Endothelial cell of umbilical vein (primary cell): ENCODE results near the gene SFXN4. TPM values are rescaled to one million over a fixed set of nuclear protein-coding genes. Genes with fewer than 3 reads are reported as not detected.

Experiments
- BruUV-seq: library from RNA; stranded (reverse); fragments of 400-500 nt; replicated peaks from 2 replicates; lab custom pipeline; 2021; lab: Mats Ljungman, UMichigan
- CTCF ChIA-PET: fragments of 300-600, 350-600 bp; sonication (Branson Sonifier 250); formaldehyde crosslinking; loops from one replicate; lab custom pipeline; 2021; ENCODE audit warnings: antibody characterized with exemption, inconsistent platforms; lab: Charles Lee
- POLR2A ChIA-PET: fragments of 300-600, 350-600 bp; sonication (Branson Sonifier 250); formaldehyde crosslinking; loops from one replicate; lab custom pipeline; 2021; ENCODE audit warnings: antibody characterized with exemption, inconsistent platforms; lab: Charles Lee
- DNase-seq: peaks from one replicate; pipeline ENCODE4 v3.0.0-alpha.2; 2011; ENCODE audit warnings: low read depth, low spot score
- FAIRE-seq: peaks from 2 replicates; lab custom pipeline; 2011; peaks lifted over from hg19 to GRCh38; lab: Jason Lieb, UNC
- H2AFZ ChIP-seq: 2 replicates; pipeline ENCODE4 v1.6.0; 2012; ENCODE audit warnings: low read depth, low read length, control low read depth, inconsistent platforms
- H3K27ac ChIP-seq: 2 replicates; pipeline ENCODE4 v1.5.1; 2011; ENCODE audit warnings: low read depth, mild to moderate bottlenecking, control low read depth, low read length, moderate library complexity; ENCODE audit not compliant: insufficient read depth
- H3K27me3 ChIP-seq, 2 experiments: 2 replicates each; pipeline versions ENCODE4 v1.6.0 to v1.6.1; 2011; ENCODE audit warnings: low read length in 2 of 2, mixed read lengths in 1 of 2; ENCODE audit not compliant: control insufficient read depth in 2 of 2, insufficient read depth in 2 of 2
- H3K36me3 ChIP-seq, 2 experiments: 2 replicates in 1 of 2; 3 replicates in 1 of 2; pipeline ENCODE4 v1.5.1; 2011; ENCODE audit warnings: low read length in 2 of 2, mild to moderate bottlenecking in 1 of 2, moderate library complexity in 1 of 2; ENCODE audit not compliant: control insufficient read depth in 2 of 2, insufficient read depth in 2 of 2; ENCODE audit errors: extremely low read depth in 1 of 2
- H3K4me1 ChIP-seq: 3 replicates; pipeline ENCODE4 v1.5.1; 2011; ENCODE audit warnings: mild to moderate bottlenecking, low read length; ENCODE audit not compliant: control insufficient read depth, insufficient read depth; ENCODE audit errors: extremely low read depth
- H3K4me2 ChIP-seq: 2 replicates; pipeline ENCODE4 v1.6.1; 2011; ENCODE audit warnings: low read length, control low read depth, mixed read lengths; ENCODE audit not compliant: insufficient read depth
- H3K4me3 ChIP-seq, 3 experiments: fragments of 200-600 bp in 1 of 3; sonication (generic), shearing (Covaris generic) in 1 of 3; replicated peaks in 1 of 3; 2 replicates each; pipeline ENCODE4 v1.5.1; 2011 to 2016; ENCODE audit warnings: control low read depth in 3 of 3, low read length in 3 of 3, mild to moderate bottlenecking in 2 of 3, inconsistent platforms in 1 of 3, low read depth in 1 of 3, moderate library complexity in 1 of 3; ENCODE audit not compliant: insufficient read depth in 1 of 3
- H3K79me2 ChIP-seq: 2 replicates; pipeline ENCODE4 v1.6.0; 2012; ENCODE audit warnings: low read length, inconsistent platforms; ENCODE audit not compliant: control insufficient read depth, insufficient read depth
- H3K9ac ChIP-seq: replicated peaks from 2 replicates; pipeline ENCODE3; 2011; ENCODE audit warnings: low read length, control low read depth; ENCODE audit not compliant: insufficient read depth; ENCODE audit errors: extremely low read depth
- H3K9me1 ChIP-seq: replicated peaks from 3 replicates; pipeline ENCODE4 v1.6.0; 2011; ENCODE audit warnings: mild to moderate bottlenecking, low read length; ENCODE audit not compliant: control insufficient read depth, insufficient read depth; ENCODE audit errors: extremely low read depth
- H3K9me3 ChIP-seq: replicated peaks from 2 replicates; pipeline ENCODE4 v1.5.1; 2012; ENCODE audit warnings: low read length, inconsistent platforms; ENCODE audit not compliant: control insufficient read depth, insufficient read depth
- H4K20me1 ChIP-seq: replicated peaks from 2 replicates; pipeline ENCODE3; 2011; ENCODE audit warnings: mild to moderate bottlenecking, low read length; ENCODE audit not compliant: control insufficient read depth, insufficient read depth; ENCODE audit errors: extremely low read depth
- EZH2 ChIP-seq: IDR thresholded peaks from 2 replicates; pipeline ENCODE4 v1.6.1; 2012; ENCODE audit warnings: borderline replicate concordance, low read depth, mild to moderate bottlenecking, moderate library complexity, low read length, inconsistent platforms; ENCODE audit not compliant: severe bottlenecking
- FOS ChIP-seq: IDR thresholded peaks from 2 replicates; pipeline ENCODE4 v1.6.1; 2011; ENCODE audit warnings: mild to moderate bottlenecking, low read length, moderate library complexity, borderline replicate concordance; ENCODE audit not compliant: insufficient read depth
- GATA2 ChIP-seq: IDR thresholded peaks from 2 replicates; pipeline ENCODE4 v1.7.0; 2011; ENCODE audit warnings: low read depth, mild to moderate bottlenecking, moderate library complexity, mixed read lengths, low read length; ENCODE audit not compliant: insufficient read length, insufficient read depth
- JUN ChIP-seq: IDR thresholded peaks from 2 replicates; pipeline ENCODE4 v1.6.1; 2011; ENCODE audit warnings: borderline replicate concordance, low read depth; ENCODE audit not compliant: insufficient read length, insufficient read depth
- MYC ChIP-seq: IDR thresholded peaks from one replicate; pipeline ENCODE4 v1.6.1; 2011; ENCODE audit warnings: mild to moderate bottlenecking, low read depth, low read length
- POLR2A ChIP-seq: IDR thresholded peaks from 2 replicates; pipeline ENCODE4 v1.6.1; 2012; ENCODE audit warnings: low read depth, mild to moderate bottlenecking, control low read depth, low read length
- POLR2AphosphoS5 ChIP-seq: IDR thresholded peaks from 2 replicates; pipeline ENCODE4 v1.6.1; 2012; ENCODE audit warnings: low read depth, mild to moderate bottlenecking, control low read depth, low read length, moderate library complexity; ENCODE audit not compliant: insufficient read depth
- dilution Hi-C: fragments of 300-500 bp; cut with MboI; formaldehyde crosslinking; loops from one replicate; pipeline ENCODE4 v1.15.0; 2019; ENCODE audit warnings: low sequenced_read_pairs; ENCODE audit not compliant: extremely low pct_ligation_motif_present
- intact Hi-C: fragments of 100-400 bp; cut with micrococcal nuclease; formaldehyde crosslinking; loops from one replicate; pipeline ENCODE4 v1.10.0; 2022
- polyA plus RNA-seq, 4 experiments: library from polyadenylated mRNA; depleted of rRNA in 3 of 4; stranded (reverse) in 3 of 4; unstranded in 1 of 4; fragments of >200 nt; gene quantifications; 2 replicates each; pipeline versions ENCODE4 v1.2.1 to v1.2.3, GENCODE V29; 2011 to 2012; ENCODE audit warnings: missing spikeins in 1 of 4
- total RNA-seq: library from RNA; stranded (reverse); gene quantifications from 2 replicates; pipeline ENCODE4 v1.2.3, GENCODE V29; 2021
- TF ChIP-seq, protein P1 (sequence below), 2 donors: IDR thresholded peaks; 1 replicate in 1 of 2; 2 replicates in 1 of 2; pipeline ENCODE4 v1.5.1; 2011; ENCODE audit warnings: low read length in 2 of 2, mild to moderate bottlenecking in 2 of 2, moderate library complexity in 2 of 2, control low read depth in 1 of 2, inconsistent platforms in 1 of 2, low read depth in 1 of 2; ENCODE audit not compliant: insufficient read depth in 1 of 2; ENCODE audit errors: extremely low read depth in 1 of 2
- TF ChIP-seq, protein P2 (sequence below): IDR thresholded peaks from 2 replicates; pipeline ENCODE4 v1.6.1; 2011; ENCODE audit not compliant: insufficient read depth, insufficient read length

Gene SFXN4
- total and polyA plus RNA-seq, 2 donors (not counting 3 experiments of a cell fraction or from before 2014, with no cell fraction given), result 11.1 to 14.5 TPM

DNA sequence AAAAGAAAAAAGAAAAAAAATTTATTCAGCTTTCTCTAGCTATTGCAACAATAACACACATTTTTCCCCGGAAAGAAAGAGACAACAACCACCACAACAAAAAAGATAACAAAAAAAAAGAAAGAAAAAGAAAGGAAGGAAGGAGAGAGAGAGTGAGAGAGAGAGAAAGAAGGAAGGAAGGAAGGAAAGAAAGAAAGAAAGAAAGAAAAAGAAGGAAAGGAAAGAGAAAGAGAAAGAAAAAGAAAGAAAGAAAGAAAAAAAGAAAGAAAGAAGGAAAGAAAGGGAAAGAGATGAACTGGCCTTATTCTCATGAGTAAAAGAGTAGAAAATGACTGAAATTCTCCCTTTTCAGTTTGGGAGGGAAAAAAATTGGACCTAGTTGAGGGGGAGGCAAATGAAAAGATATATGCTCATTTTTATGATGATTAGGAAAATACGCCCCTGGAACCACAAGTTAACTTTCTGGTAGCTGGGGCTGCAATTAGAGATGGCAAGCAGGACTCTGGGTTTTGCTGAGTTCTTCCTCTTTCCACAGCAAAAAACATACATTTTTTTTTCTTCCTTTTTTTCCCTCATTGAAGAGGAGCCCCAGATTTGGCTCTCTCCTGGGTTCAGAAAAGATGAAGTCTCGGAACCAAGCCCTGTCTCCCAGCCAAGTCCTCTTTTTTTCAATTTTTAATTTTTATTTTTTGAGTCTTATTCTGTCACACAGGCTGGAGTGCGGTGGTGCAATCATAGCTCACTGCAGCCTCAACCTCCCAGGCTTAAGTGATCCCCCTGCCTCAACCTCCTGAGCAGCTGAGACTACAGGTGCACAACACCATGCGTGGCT lies 25.7 kb upstream of the SFXN4 start:
- no peak overlapping the region for H3K4me2 ChIP-seq
- H2AFZ ChIP-seq, result no peak overlapping the region
- no peaks in the 10 kb centered on the region for H3K36me3 ChIP-seq
- DNase-seq (no peak), FAIRE-seq (no peak)
- H3K9me1 ChIP-seq, result no peaks in the 10 kb centered on the region
- H3K4me3 ChIP-seq, result no peak overlapping the region
- dilution Hi-C loops, result no loop called here
- no peaks in the 10 kb centered on the region for H3K79me2 ChIP-seq
- ChIA-PET CTCF (interaction anchor here (1.0 to 2.0 kb wide), 6 partner anchors 8 to 254 kb away, joined by 3 to 24 read pairs (median 4); no protein-coding TSS in a partner anchor), POLR2A (no interaction called here)
- H3K4me1 ChIP-seq, result no peaks in the 10 kb centered on the region
- no peak overlapping the region for H3K9ac ChIP-seq
- no peaks in the 10 kb centered on the region for H4K20me1 ChIP-seq
- intact Hi-C loops, result no loop called here
- peaks cover 0 to 2% of the 10 kb centered on the region in 2 experiments for H3K27me3 ChIP-seq
- no peaks in the 10 kb centered on the region for H3K9me3 ChIP-seq
- TF ChIP-seq POLR2A (no peak), FOS (no peak), EZH2 (no peak), JUN (no peak), GATA2 (no peak), POLR2AphosphoS5 (no peak), MYC (no peak)
- TF ChIP-seq, protein P1, sequence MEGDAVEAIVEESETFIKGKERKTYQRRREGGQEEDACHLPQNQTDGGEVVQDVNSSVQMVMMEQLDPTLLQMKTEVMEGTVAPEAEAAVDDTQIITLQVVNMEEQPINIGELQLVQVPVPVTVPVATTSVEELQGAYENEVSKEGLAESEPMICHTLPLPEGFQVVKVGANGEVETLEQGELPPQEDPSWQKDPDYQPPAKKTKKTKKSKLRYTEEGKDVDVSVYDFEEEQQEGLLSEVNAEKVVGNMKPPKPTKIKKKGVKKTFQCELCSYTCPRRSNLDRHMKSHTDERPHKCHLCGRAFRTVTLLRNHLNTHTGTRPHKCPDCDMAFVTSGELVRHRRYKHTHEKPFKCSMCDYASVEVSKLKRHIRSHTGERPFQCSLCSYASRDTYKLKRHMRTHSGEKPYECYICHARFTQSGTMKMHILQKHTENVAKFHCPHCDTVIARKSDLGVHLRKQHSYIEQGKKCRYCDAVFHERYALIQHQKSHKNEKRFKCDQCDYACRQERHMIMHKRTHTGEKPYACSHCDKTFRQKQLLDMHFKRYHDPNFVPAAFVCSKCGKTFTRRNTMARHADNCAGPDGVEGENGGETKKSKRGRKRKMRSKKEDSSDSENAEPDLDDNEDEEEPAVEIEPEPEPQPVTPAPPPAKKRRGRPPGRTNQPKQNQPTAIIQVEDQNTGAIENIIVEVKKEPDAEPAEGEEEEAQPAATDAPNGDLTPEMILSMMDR (IDR thresholded peaks at IDR 0.05; ENCODE audit: extremely low read depth in 1 of 2, insufficient read depth in 1 of 2, low read depth in 1 of 2, low read length in 2 of 2), result no peak
- TF ChIP-seq, protein P2, sequence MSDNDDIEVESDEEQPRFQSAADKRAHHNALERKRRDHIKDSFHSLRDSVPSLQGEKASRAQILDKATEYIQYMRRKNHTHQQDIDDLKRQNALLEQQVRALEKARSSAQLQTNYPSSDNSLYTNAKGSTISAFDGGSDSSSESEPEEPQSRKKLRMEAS, result no peak
- H3K27ac ChIP-seq, result no peak overlapping the region
- BruUV-seq, result no TSS peak
